SK-N-SH treated with all-trans-retinoic acid at 6 μM for 48 hours (cell line): Measurements from ENCODE around the gene TIAM1.

Source experiments
- ATAC-seq: fragments of 200-7000 bp; cut with Tn5 transposase; 3 replicates; pipeline ENCODE4 v1.9.1; 2020; ENCODE audit warnings: mild to moderate bottlenecking, moderate library complexity
- ARNTL ChIP-seq: fragments of 450-650 bp; formaldehyde crosslinking; IDR thresholded peaks from 2 replicates; pipeline ENCODE4 v1.5.0; 2020; ENCODE audit warnings: low read depth, mild to moderate bottlenecking, moderate library complexity, borderline replicate concordance
- CSDC2 ChIP-seq: fragments of 250-450 bp; sonication (Bioruptor Pico); IDR thresholded peaks from 2 replicates; pipeline ENCODE4 v1.5.0; 2020; ENCODE audit warnings: mild to moderate bottlenecking, moderate library complexity
- ESRRG ChIP-seq: fragments of 250-450 bp; sonication (Bioruptor Pico); IDR thresholded peaks from 2 replicates; pipeline ENCODE4 v1.6.1; 2021; ENCODE audit warnings: mild to moderate bottlenecking
- ISL1 ChIP-seq: fragments of 250-450 bp; sonication (Bioruptor Pico); IDR thresholded peaks from 2 replicates; pipeline ENCODE4 v2.1.2; 2022; ENCODE audit warnings: mild to moderate bottlenecking, moderate library complexity
- OSR1 ChIP-seq: fragments of 250-450 bp; sonication (Bioruptor Pico); IDR thresholded peaks from 2 replicates; pipeline ENCODE4 v1.8.0; 2022; ENCODE audit warnings: moderate library complexity, mild to moderate bottlenecking, inconsistent platforms
- PPARA ChIP-seq: fragments of 250-450 bp; sonication (Bioruptor Pico); IDR thresholded peaks from 2 replicates; pipeline ENCODE4 v1.5.0; 2020; ENCODE audit warnings: mild to moderate bottlenecking, borderline replicate concordance
- RARB ChIP-seq: fragments of 250-450 bp; sonication (Bioruptor Pico); IDR thresholded peaks from 2 replicates; pipeline ENCODE4 v1.8.0; 2021; ENCODE audit warnings: mild to moderate bottlenecking, moderate library complexity
- SNAI2 ChIP-seq: fragments of 250-450 bp; sonication (Bioruptor Pico); IDR thresholded peaks from 2 replicates; pipeline ENCODE4 v1.5.0; 2020; ENCODE audit warnings: mild to moderate bottlenecking, moderate library complexity
- TCF4 ChIP-seq: fragments of 250-450 bp; sonication (Bioruptor Pico); IDR thresholded peaks from 2 replicates; pipeline ENCODE4 v1.8.0; 2021; ENCODE audit warnings: mild to moderate bottlenecking, moderate library complexity, borderline replicate concordance
- TOX ChIP-seq: fragments of 250-450 bp; sonication (Bioruptor Pico); IDR thresholded peaks from 2 replicates; pipeline ENCODE4 v1.8.0; 2021; ENCODE audit warnings: mild to moderate bottlenecking, moderate library complexity, borderline replicate concordance
- ZC3H10 ChIP-seq: fragments of 250-450 bp; sonication (Bioruptor Pico); IDR thresholded peaks from 2 replicates; pipeline ENCODE4 v1.5.1; 2021; ENCODE audit warnings: mild to moderate bottlenecking, moderate library complexity
- ZFP3 ChIP-seq: fragments of 250-450 bp; sonication (Bioruptor Pico); IDR thresholded peaks from 2 replicates; pipeline ENCODE4 v1.5.0; 2020; ENCODE audit warnings: mild to moderate bottlenecking, moderate library complexity
- ZFP30 ChIP-seq: fragments of 450-650 bp; formaldehyde crosslinking; IDR thresholded peaks from 2 replicates; pipeline ENCODE4 v1.5.0; 2022; ENCODE audit warnings: mild to moderate bottlenecking, moderate library complexity
- ZNF565 ChIP-seq: fragments of 450-650 bp; formaldehyde crosslinking; conservative IDR thresholded peaks from 2 replicates; pipeline ENCODE4 v1.5.0; 2020; ENCODE audit warnings: low read depth, mild to moderate bottlenecking, moderate library complexity
- ZNF70 ChIP-seq: fragments of 450-650 bp; formaldehyde crosslinking; IDR thresholded peaks from 2 replicates; pipeline ENCODE4 v1.5.0; 2020; ENCODE audit warnings: mild to moderate bottlenecking, moderate library complexity
- ZNF8 ChIP-seq: fragments of 450-650 bp; formaldehyde crosslinking; IDR thresholded peaks from 2 replicates; pipeline ENCODE4 v1.5.0; 2020; ENCODE audit warnings: mild to moderate bottlenecking, moderate library complexity
- TF ChIP-seq, protein P1 (sequence below): fragments of 250-450 bp; sonication (Bioruptor Pico); IDR thresholded peaks from 2 replicates; pipeline ENCODE4 v1.8.0; 2020; ENCODE audit warnings: mild to moderate bottlenecking, moderate library complexity, borderline replicate concordance
- TF ChIP-seq, protein P2 (sequence below): fragments of 250-450 bp; sonication (Bioruptor Pico); IDR thresholded peaks from 2 replicates; pipeline ENCODE4 v1.5.1; 2020; ENCODE audit warnings: low read depth, mild to moderate bottlenecking, moderate library complexity
- TF ChIP-seq, protein P3 (sequence below): fragments of 250-450 bp; sonication (Bioruptor Pico); IDR thresholded peaks from 2 replicates; pipeline ENCODE4 v1.8.0; 2021; ENCODE audit warnings: low read depth, mild to moderate bottlenecking, moderate library complexity, borderline replicate concordance
- TF ChIP-seq, protein P4 (sequence below): fragments of 250-450 bp; sonication (Bioruptor Pico); IDR thresholded peaks from 2 replicates; pipeline ENCODE4 v1.5.1; 2021; ENCODE audit warnings: mild to moderate bottlenecking, moderate library complexity

Gene TIAM1

DNA sequence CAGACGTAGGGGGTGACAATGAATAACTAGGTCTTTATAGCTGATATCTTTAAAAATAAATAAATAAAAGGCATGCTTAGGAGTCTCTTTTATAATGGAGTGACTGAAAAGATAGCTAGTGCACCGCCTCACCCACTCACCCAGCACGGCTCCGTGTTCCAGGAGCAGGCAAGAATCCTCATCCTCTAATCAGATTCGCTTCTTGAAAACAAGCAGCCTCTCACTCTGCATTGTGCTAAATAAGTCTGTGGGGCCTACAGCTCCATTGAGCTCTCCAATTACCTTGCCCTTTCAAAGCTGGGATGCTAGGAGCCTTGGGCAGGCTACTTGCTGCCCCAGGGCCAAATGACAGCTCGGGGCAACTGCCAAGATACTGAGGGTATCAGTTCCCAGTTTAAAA is 91.5 kb downstream of the TIAM1 start:
- no peak for ATAC-seq
- TF ChIP-seq ESRRG (CRISPR knock-in tag) = no peak

DNA sequence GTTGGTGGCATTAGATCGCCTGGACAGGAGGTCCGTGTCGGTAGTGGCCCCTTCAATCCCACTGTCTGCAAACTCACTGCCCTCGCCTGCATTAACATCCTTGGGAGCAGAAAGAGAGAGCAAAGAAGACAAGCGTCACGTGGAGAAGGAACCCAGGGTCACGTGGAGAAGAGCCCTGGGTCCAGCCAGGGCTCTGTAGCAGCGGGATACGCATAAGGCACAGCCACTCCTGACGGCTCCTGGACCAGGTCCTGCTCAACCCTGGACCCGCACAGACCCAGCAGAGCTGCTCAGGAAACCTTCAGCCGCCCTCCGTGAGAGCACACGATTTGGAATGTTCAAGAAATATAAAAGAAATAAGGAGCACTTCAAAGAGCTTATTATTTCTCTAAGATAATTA is 92.0 kb downstream of the TIAM1 start:
- TF ChIP-seq, protein P1, sequence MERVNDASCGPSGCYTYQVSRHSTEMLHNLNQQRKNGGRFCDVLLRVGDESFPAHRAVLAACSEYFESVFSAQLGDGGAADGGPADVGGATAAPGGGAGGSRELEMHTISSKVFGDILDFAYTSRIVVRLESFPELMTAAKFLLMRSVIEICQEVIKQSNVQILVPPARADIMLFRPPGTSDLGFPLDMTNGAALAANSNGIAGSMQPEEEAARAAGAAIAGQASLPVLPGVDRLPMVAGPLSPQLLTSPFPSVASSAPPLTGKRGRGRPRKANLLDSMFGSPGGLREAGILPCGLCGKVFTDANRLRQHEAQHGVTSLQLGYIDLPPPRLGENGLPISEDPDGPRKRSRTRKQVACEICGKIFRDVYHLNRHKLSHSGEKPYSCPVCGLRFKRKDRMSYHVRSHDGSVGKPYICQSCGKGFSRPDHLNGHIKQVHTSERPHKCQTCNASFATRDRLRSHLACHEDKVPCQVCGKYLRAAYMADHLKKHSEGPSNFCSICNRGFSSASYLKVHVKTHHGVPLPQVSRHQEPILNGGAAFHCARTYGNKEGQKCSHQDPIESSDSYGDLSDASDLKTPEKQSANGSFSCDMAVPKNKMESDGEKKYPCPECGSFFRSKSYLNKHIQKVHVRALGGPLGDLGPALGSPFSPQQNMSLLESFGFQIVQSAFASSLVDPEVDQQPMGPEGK (CRISPR knock-in tag) = no peak
- TF ChIP-seq TOX (CRISPR knock-in tag) (no peak), ZC3H10 (CRISPR knock-in tag) (no peak), ISL1 (CRISPR knock-in tag) (no peak), ZNF8 (CRISPR knock-in tag) (no peak), ESRRG (CRISPR knock-in tag) (no peak)
- TF ChIP-seq, protein P2, sequence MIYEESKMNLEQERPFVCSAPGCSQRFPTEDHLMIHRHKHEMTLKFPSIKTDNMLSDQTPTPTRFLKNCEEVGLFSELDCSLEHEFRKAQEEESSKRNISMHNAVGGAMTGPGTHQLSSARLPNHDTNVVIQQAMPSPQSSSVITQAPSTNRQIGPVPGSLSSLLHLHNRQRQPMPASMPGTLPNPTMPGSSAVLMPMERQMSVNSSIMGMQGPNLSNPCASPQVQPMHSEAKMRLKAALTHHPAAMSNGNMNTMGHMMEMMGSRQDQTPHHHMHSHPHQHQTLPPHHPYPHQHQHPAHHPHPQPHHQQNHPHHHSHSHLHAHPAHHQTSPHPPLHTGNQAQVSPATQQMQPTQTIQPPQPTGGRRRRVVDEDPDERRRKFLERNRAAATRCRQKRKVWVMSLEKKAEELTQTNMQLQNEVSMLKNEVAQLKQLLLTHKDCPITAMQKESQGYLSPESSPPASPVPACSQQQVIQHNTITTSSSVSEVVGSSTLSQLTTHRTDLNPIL = no peak
- TF ChIP-seq, protein P3, sequence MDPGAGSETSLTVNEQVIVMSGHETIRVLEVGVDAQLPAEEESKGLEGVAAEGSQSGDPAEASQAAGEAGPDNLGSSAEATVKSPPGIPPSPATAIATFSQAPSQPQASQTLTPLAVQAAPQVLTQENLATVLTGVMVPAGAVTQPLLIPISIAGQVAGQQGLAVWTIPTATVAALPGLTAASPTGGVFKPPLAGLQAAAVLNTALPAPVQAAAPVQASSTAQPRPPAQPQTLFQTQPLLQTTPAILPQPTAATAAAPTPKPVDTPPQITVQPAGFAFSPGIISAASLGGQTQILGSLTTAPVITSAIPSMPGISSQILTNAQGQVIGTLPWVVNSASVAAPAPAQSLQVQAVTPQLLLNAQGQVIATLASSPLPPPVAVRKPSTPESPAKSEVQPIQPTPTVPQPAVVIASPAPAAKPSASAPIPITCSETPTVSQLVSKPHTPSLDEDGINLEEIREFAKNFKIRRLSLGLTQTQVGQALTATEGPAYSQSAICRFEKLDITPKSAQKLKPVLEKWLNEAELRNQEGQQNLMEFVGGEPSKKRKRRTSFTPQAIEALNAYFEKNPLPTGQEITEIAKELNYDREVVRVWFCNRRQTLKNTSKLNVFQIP (CRISPR knock-in tag) = no peak
- no peak for ATAC-seq

DNA sequence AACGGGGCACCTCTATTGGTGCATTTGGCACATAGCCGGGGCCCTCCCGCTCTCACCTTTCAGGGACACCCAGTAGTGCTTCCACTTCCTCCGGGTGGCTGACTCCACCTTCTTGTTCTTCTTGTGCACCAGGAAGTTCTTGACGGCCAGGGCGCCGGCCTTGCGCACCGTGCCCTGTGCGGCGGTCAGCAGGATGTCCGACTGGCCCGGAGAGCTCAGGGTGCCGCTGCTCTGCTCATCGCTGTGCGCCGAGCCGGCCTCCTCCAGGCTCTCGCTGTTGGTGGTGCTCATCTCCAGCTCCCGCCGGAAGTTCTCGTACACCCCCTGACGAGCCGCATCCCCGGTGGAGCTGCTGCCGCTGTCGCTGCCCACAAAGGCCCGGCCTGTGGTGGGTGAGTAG is 92.4 kb downstream of the TIAM1 start:
- no peak for ATAC-seq
- no peak for TF ChIP-seq CSDC2 (CRISPR knock-in tag)

DNA sequence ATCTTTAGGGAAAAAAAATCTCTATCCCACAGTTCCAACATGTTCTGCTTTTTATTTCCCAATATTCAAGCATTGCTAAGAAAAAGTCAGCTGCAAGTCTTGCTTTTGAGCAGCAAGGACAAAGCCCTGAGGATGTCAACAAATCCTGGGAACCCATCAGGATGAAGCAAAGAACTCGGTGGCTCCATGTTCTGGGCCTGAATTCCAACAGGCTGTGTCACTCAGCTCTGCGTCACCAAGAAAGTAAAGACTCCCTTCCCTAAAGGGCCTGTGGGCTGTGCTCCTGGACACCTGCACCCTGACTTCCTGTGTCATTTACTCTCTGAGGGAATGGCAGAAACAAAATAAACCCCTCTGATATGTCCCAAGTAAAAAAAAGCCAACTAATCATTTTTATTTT is 95.5 kb downstream of the TIAM1 start:
- ATAC-seq = no peak
- TF ChIP-seq, protein P4, sequence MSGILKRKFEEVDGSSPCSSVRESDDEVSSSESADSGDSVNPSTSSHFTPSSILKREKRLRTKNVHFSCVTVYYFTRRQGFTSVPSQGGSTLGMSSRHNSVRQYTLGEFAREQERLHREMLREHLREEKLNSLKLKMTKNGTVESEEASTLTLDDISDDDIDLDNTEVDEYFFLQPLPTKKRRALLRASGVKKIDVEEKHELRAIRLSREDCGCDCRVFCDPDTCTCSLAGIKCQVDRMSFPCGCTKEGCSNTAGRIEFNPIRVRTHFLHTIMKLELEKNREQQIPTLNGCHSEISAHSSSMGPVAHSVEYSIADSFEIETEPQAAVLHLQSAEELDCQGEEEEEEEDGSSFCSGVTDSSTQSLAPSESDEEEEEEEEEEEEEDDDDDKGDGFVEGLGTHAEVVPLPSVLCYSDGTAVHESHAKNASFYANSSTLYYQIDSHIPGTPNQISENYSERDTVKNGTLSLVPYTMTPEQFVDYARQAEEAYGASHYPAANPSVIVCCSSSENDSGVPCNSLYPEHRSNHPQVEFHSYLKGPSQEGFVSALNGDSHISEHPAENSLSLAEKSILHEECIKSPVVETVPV (CRISPR knock-in tag) = no peak
- TF ChIP-seq ARNTL (CRISPR knock-in tag) (no peak), ZC3H10 (CRISPR knock-in tag) (no peak), TOX (CRISPR knock-in tag) (no peak), SNAI2 (no peak), ZNF70 (CRISPR knock-in tag) (no peak), CSDC2 (CRISPR knock-in tag) (no peak), ZNF8 (CRISPR knock-in tag) (no peak), ZNF565 (no peak), OSR1 (no peak), ZFP30 (CRISPR knock-in tag) (no peak)
- TF ChIP-seq, protein P2 = no peak

DNA sequence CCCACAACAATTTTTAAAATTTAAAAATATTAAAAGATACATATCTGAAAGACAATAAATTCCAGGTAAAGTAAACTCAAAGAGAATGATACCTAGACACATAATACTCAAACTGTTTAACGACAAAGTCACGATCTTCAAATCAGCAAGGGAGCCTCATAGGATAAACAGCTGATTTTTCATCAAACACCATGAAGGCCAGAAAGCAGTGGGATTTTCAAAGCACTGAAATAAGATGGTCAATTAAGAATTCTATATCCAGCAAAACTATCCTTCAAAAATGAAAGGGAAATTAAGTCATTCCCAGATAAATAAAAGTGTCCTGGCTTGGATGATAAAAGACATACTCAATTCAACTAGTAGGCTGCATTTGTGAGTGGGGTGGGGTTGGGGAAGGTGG is 100.5 kb downstream of the TIAM1 start:
- TF ChIP-seq ESRRG (CRISPR knock-in tag) (no peak), RARB (no peak), ZFP3 (CRISPR knock-in tag) (no peak), TCF4 (CRISPR knock-in tag) (no peak), ZNF8 (CRISPR knock-in tag) (no peak), ZC3H10 (CRISPR knock-in tag) (no peak), PPARA (CRISPR knock-in tag) (no peak)
- TF ChIP-seq, protein P3 (CRISPR knock-in tag) = no peak
- TF ChIP-seq, protein P2 = no peak
- no peak for ATAC-seq
